Measurements from ENCODE around the gene INHBC.

DNA sequence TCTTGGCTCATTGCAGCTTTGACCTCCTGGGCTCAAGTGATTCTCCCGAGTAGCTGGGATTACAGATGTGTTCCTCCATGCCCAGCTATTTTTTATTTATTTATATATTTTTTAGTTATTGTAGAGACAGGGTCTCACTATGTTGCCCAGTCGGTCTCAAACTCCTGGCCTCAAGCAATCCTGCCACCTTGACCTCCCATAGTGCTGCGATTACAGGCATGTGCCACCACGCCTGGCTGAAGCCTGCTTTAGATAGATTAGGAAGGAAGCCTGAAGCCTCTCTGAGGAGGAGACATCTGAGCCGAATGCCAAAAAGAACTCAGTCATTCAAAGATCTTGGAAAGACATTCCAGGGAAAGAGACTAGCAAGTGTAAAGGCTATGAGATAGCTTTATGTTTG, 10.2 kb downstream of the INHBC start:
- no peak for TF ChIP-seq CTCF (IDR thresholded peaks at IDR 0.05)
- no peak for TF ChIP-seq POLR2AphosphoS5 (IDR thresholded peaks at IDR 0.05; ENCODE audit: low read depth, low read length)
- TF ChIP-seq, protein P1, sequence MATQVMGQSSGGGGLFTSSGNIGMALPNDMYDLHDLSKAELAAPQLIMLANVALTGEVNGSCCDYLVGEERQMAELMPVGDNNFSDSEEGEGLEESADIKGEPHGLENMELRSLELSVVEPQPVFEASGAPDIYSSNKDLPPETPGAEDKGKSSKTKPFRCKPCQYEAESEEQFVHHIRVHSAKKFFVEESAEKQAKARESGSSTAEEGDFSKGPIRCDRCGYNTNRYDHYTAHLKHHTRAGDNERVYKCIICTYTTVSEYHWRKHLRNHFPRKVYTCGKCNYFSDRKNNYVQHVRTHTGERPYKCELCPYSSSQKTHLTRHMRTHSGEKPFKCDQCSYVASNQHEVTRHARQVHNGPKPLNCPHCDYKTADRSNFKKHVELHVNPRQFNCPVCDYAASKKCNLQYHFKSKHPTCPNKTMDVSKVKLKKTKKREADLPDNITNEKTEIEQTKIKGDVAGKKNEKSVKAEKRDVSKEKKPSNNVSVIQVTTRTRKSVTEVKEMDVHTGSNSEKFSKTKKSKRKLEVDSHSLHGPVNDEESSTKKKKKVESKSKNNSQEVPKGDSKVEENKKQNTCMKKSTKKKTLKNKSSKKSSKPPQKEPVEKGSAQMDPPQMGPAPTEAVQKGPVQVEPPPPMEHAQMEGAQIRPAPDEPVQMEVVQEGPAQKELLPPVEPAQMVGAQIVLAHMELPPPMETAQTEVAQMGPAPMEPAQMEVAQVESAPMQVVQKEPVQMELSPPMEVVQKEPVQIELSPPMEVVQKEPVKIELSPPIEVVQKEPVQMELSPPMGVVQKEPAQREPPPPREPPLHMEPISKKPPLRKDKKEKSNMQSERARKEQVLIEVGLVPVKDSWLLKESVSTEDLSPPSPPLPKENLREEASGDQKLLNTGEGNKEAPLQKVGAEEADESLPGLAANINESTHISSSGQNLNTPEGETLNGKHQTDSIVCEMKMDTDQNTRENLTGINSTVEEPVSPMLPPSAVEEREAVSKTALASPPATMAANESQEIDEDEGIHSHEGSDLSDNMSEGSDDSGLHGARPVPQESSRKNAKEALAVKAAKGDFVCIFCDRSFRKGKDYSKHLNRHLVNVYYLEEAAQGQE (IDR thresholded peaks at IDR 0.05; ENCODE audit: insufficient read depth in 1 of 2, low read depth in 2 of 2, low read length in 1 of 2), result no peak
- no peak for TF ChIP-seq SIN3A (IDR thresholded peaks at IDR 0.05; ENCODE audit: borderline replicate concordance, insufficient read depth, low read depth, low read length)
